Measurements from ENCODE around the gene CTNNA3.

Gene CTNNA3

DNA sequence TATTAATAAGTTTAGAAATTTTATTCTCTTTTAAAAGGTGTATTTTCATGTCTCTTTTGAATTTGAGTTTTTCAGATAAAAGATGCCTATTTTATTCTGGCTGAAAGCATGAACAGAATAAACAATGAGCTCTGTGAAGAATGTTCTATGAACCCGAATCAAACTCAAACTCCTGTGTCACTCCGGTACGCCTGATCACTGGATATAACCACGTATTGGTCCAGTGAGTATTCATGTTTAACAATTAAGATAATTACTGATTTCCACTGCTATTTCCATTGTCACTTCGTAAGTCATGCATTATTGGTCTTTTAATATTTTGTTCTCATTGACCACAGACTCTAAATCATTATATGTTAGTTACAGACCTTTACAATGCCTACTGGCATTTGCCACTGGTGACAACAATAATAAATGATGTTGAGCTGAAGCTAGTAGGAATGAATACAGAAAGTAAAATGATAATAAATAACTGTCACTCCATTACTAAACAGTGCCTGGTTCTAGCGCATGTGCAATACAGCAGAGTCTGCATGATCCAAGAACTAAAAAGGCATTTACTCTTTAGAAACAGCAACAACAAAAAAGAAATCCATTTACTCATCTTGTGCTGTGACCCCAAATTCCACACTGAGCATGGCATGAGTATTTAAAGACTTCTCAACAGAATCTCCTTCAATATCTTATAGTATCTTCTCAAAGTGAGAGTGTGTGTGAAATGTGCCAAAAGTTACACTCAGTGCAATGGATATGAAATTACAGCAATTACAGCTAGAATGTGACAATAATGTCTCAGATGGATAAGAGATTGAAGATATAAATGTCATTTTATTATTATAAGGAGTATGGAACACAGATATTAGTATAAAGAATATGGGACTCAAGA, 1597.2 kb downstream of the CTNNA3 start:
- no peak overlapping the region for H3K27ac ChIP-seq
- no peaks in the 10 kb centered on the region for H3K4me1 ChIP-seq (ENCODE audit: control insufficient read depth in 1 of 2, insufficient read depth in 1 of 2, low read depth in 1 of 2, low read length in 1 of 2)
- no peak overlapping the region for H3K4me3 ChIP-seq (ENCODE audit: low read depth in 1 of 2, low read length in 1 of 2)
- no peaks in the 10 kb centered on the region for H3K9me3 ChIP-seq
- TF ChIP-seq, protein P1, sequence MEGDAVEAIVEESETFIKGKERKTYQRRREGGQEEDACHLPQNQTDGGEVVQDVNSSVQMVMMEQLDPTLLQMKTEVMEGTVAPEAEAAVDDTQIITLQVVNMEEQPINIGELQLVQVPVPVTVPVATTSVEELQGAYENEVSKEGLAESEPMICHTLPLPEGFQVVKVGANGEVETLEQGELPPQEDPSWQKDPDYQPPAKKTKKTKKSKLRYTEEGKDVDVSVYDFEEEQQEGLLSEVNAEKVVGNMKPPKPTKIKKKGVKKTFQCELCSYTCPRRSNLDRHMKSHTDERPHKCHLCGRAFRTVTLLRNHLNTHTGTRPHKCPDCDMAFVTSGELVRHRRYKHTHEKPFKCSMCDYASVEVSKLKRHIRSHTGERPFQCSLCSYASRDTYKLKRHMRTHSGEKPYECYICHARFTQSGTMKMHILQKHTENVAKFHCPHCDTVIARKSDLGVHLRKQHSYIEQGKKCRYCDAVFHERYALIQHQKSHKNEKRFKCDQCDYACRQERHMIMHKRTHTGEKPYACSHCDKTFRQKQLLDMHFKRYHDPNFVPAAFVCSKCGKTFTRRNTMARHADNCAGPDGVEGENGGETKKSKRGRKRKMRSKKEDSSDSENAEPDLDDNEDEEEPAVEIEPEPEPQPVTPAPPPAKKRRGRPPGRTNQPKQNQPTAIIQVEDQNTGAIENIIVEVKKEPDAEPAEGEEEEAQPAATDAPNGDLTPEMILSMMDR (IDR thresholded peaks at IDR 0.05): no peak
- no peaks in the 10 kb centered on the region for H3K27me3 ChIP-seq
- no peaks in the 10 kb centered on the region for H3K36me3 ChIP-seq

DNA sequence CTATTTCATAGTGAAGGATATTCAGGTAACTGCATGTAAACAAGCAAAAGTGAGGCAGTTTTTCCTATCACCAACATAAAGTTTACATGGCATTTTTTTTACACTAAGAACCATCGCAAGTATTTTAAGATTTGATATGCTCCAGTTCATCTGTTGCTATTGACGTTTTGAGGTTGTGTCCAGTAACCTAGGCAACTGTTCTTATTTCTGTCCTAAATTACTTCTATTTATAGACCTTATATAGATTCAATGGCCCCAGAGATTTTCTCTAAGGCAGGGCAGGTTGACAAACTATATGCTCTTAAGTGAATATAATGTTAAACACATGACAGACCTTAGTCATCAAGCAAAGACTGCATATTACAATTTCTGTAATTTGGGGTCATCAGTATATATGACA, 1600.4 kb downstream of the CTNNA3 start:
- no peak overlapping the region for H3K27ac ChIP-seq
- H3K9me3 ChIP-seq: no peaks in the 10 kb centered on the region
- no peak overlapping the region for H3K4me3 ChIP-seq (ENCODE audit: low read depth in 1 of 2, low read length in 1 of 2)
- TF ChIP-seq, protein P1 (IDR thresholded peaks at IDR 0.05): no peak
- H3K4me1 ChIP-seq (ENCODE audit: control insufficient read depth in 1 of 2, insufficient read depth in 1 of 2, low read depth in 1 of 2, low read length in 1 of 2): no peaks in the 10 kb centered on the region
- H3K36me3 ChIP-seq: no peaks in the 10 kb centered on the region
- H3K27me3 ChIP-seq: no peaks in the 10 kb centered on the region

GRCh38 chr10:66085906-66086305, 1610.1 kb downstream of the CTNNA3 start:
- H3K4me3 ChIP-seq (ENCODE audit: low read depth in 1 of 2, low read length in 1 of 2): no peak overlapping the region
- H3K27ac ChIP-seq: no peak overlapping the region
- H3K27me3 ChIP-seq: no peaks in the 10 kb centered on the region
- H3K9me3 ChIP-seq: no peaks in the 10 kb centered on the region
- TF ChIP-seq, protein P1 (IDR thresholded peaks at IDR 0.05): no peak
- H3K36me3 ChIP-seq: no peaks in the 10 kb centered on the region
- no peaks in the 10 kb centered on the region for H3K4me1 ChIP-seq (ENCODE audit: control insufficient read depth in 1 of 2, insufficient read depth in 1 of 2, low read depth in 1 of 2, low read length in 1 of 2)

GRCh38 chr10:66071907-66072306, 1624.1 kb downstream of the CTNNA3 start:
- H3K4me3 ChIP-seq (ENCODE audit: low read depth in 1 of 2, low read length in 1 of 2): no peak overlapping the region
- H3K27me3 ChIP-seq: no peaks in the 10 kb centered on the region
- H3K27ac ChIP-seq: no peak overlapping the region
- H3K9me3 ChIP-seq: no peaks in the 10 kb centered on the region
- TF ChIP-seq, protein P1 (IDR thresholded peaks at IDR 0.05): no peak
- H3K4me1 ChIP-seq (ENCODE audit: control insufficient read depth in 1 of 2, insufficient read depth in 1 of 2, low read depth in 1 of 2, low read length in 1 of 2): no peaks in the 10 kb centered on the region
- no peaks in the 10 kb centered on the region for H3K36me3 ChIP-seq

DNA sequence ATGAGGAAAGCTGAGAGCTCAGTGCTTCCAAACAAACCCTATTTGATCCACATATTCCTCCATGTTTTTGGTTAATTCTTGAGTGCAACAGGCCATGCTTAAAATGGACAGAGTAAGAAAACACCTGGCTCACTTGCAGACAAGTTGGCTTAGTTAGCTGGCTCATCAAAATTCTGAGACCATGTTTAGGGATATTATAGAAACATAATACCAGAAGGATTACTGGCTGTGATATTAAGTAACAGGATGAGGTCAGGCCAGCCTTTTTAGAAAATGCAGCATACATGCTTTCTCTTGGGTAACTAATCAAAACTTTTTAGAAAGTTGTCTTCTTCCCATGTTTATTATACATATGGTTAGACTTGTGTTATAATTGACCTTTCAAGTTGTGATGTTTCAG, 1637.4 kb downstream of the CTNNA3 start:
- Histone ChIP-seq H3K4me3 (ENCODE audit: low read depth in 1 of 2, low read length in 1 of 2) (no peak overlapping the region), H3K27me3 (no peaks in the 10 kb centered on the region), H3K9me3 (no peaks in the 10 kb centered on the region), H3K36me3 (no peaks in the 10 kb centered on the region), H3K27ac (no peak overlapping the region), H3K4me1 (ENCODE audit: control insufficient read depth in 1 of 2, insufficient read depth in 1 of 2, low read depth in 1 of 2, low read length in 1 of 2) (no peaks in the 10 kb centered on the region)
- TF ChIP-seq, protein P1 (IDR thresholded peaks at IDR 0.05): no peak
